Upper lobe of left lung (tissue), 6 donors: ENCODE data around the gene GFER. TPM values are rescaled to one million over a fixed set of nuclear protein-coding genes. Genes with fewer than 3 reads are reported as not detected.
A peak's percentile ranks its signal among the peaks of the same experiment; 100 is the strongest.
"Not testable (repeated sequence)": the region's sequence is repeated elsewhere in the genome, so short reads cannot be mapped to it uniquely, and the experiment has no call there.

ENCODE experiments used
- ATAC-seq, 2 donors: fragments of 200-7000 bp; cut with Tn5 transposase; one replicate each; pipeline ENCODE4 v1.9.1; 2022; ENCODE audit warnings: mild to moderate bottlenecking in 2 of 2, moderate library complexity in 2 of 2; ENCODE audit not compliant: low FRiP score in 2 of 2
- DNase-seq, 2 donors: peaks; one replicate each; pipeline ENCODE4 v3.0.0-alpha.2; 2019 to 2020
- H3K27ac ChIP-seq, 4 donors: fragments of 200-600 bp; sonication (generic); one replicate each; pipeline ENCODE4 v1.5.1; 2016 to 2019
- H3K27me3 ChIP-seq, 4 donors: fragments of 200-600 bp; sonication (generic); one replicate each; pipeline ENCODE4 v1.5.1; 2017 to 2019
- H3K36me3 ChIP-seq, 4 donors: fragments of 200-600 bp; sonication (generic); one replicate each; pipeline ENCODE4 v1.5.1; 2016 to 2019
- H3K4me1 ChIP-seq, 4 donors: fragments of 200-600 bp; sonication (generic); one replicate each; pipeline ENCODE4 v1.5.1; 2018 to 2019
- H3K4me3 ChIP-seq, 4 donors: fragments of 200-600 bp; sonication (generic); one replicate each; pipeline ENCODE4 v1.5.1; 2017 to 2019; ENCODE audit warnings: mild to moderate bottlenecking in 2 of 4, moderate library complexity in 1 of 4
- H3K9me3 ChIP-seq, 4 donors: fragments of 200-600 bp; sonication (generic); one replicate each; pipeline ENCODE4 v1.5.1; 2018 to 2019
- CTCF ChIP-seq, 6 experiments: fragments of 450-650 bp in 4 of 6; fragments of 200-600 bp in 2 of 6; sonication (generic) in 2 of 6; IDR thresholded peaks; one replicate each; pipeline ENCODE4 v1.5.1; 2016 to 2019; ENCODE audit warnings: antibody characterized with exemption in 6 of 6
- EP300 ChIP-seq, 4 donors: sonication (generic); formaldehyde crosslinking; IDR thresholded peaks; one replicate each; pipeline ENCODE4 v1.5.1; 2017; ENCODE audit warnings: antibody characterized with exemption in 4 of 4, control low read depth in 2 of 4
- POLR2A ChIP-seq, 4 donors: fragments of 450-650 bp; IDR thresholded peaks; one replicate each; pipeline ENCODE4 v1.5.1; 2016 to 2017; ENCODE audit warnings: antibody characterized with exemption in 4 of 4, mild to moderate bottlenecking in 2 of 4
- POLR2AphosphoS5 ChIP-seq, 2 donors: sonication (generic); formaldehyde crosslinking; IDR thresholded peaks; one replicate each; pipeline ENCODE4 v1.5.1; 2017; ENCODE audit warnings: antibody characterized with exemption in 2 of 2
- WGBS, 2 donors: methylation state at CpG; one replicate each; pipeline ENCODE4 v1.1.5; 2017 to 2018; 5-methylcytosine and 5-hydroxymethylcytosine counted together
- total RNA-seq, 6 donors: library from RNA; depleted of rRNA in 4 of 6; stranded (reverse); fragments of >200 nt in 4 of 6; gene quantifications; one replicate each; pipeline versions ENCODE4 v1.1.0 to v1.2.1, GENCODE V29; 2016 to 2021
- donor health status: DM: no; HTN: no; CAD: no; lungs with moderate emphysema.
- donor health status: DM: no; HTN: yes; CAD: no; lungs with severe emphysema.

Gene GFER
- total RNA-seq, 6 donors from 2014 or later, result 5.2 to 40.3 (median 24.7) TPM

GRCh38 chr16:2033057-2033908, 49.3 kb downstream of the GFER start:
- peak; percentile 44 to 90 for DNase-seq
- ATAC-seq, result peak; percentile 61 to 71
- H3K27me3 ChIP-seq, result no peaks in the 10 kb centered on the region
- TF ChIP-seq EP300 (IDR thresholded peaks at IDR 0.05), result peak in 2 of 4 donors; percentile 37 to 54
- peak; percentile 61 to 85 for TF ChIP-seq POLR2AphosphoS5 (IDR thresholded peaks at IDR 0.05)
- no peak for TF ChIP-seq CTCF (IDR thresholded peaks at IDR 0.05)
- TF ChIP-seq POLR2A (IDR thresholded peaks at IDR 0.05), result peak in 1 of 4 donors; percentile 39
- H3K4me3 ChIP-seq, result peak overlapping the region; percentile 39 to 83 (median 54)
- H3K27ac ChIP-seq, result peak overlapping the region; percentile 88 to 97 (median 95)
- H3K36me3 ChIP-seq, result peaks cover 0 to 52% (median 11%) of the 10 kb centered on the region in 4 donors
- no peaks in the 10 kb centered on the region for H3K9me3 ChIP-seq
- H3K4me1 ChIP-seq, result peaks cover 63 to 77% (median 72%) of the 10 kb centered on the region in 4 donors
- WGBS, 2 donors, result 14 to 22% methylated on average over 22 to 31 of the region's 37 CpGs

GRCh38 chr16:2033909-2034695, 50.1 kb downstream of the GFER start:
- Histone ChIP-seq H3K4me1 (peaks cover 69 to 77% (median 72%) of the 10 kb centered on the region in 4 donors), H3K27ac (peak overlapping the region; percentile 88 to 97 (median 95)), H3K4me3 (peak overlapping the region; percentile 39 to 83 (median 54)), H3K36me3 (peaks cover 0 to 60% (median 15%) of the 10 kb centered on the region in 4 donors)
- ATAC-seq, H3K27me3 ChIP-seq, H3K9me3 ChIP-seq: not testable (repeated sequence)
- 21 to 36% methylated on average over 7 to 11 of the region's 32 CpGs for WGBS, 2 donors
- DNase-seq, result peak in 1 of 2 donors; percentile 81

GRCh38 chr16:2034696-2035430, 50.9 kb downstream of the GFER start:
- 43 to 59% methylated on average over 7 to 10 of the region's 17 CpGs for WGBS, 2 donors
- TF ChIP-seq POLR2A (IDR thresholded peaks at IDR 0.05) (no peak), CTCF (IDR thresholded peaks at IDR 0.05) (no peak), EP300 (IDR thresholded peaks at IDR 0.05) (no peak), POLR2AphosphoS5 (IDR thresholded peaks at IDR 0.05) (no peak)
- peaks cover 0 to 56% (median 15%) of the 10 kb centered on the region in 4 donors for H3K36me3 ChIP-seq
- H3K4me3 ChIP-seq, result peak overlapping the region; percentile 31 to 83 (median 54)
- no peaks in the 10 kb centered on the region for H3K9me3 ChIP-seq
- DNase-seq, result no peak
- H3K27me3 ChIP-seq, result no peaks in the 10 kb centered on the region
- peaks cover 70 to 78% (median 74%) of the 10 kb centered on the region in 4 donors for H3K4me1 ChIP-seq
- ATAC-seq, result no peak
- H3K27ac ChIP-seq, result peak overlapping the region; percentile 86 to 97 (median 95)

- Histone ChIP-seq H3K9me3 (no peaks in the 10 kb centered on the region), H3K27me3 (no peaks in the 10 kb centered on the region), H3K36me3 (peaks cover 0 to 53% (median 15%) of the 10 kb centered on the region in 4 donors), H3K4me3 (peak overlapping the region; percentile 31 to 83 (median 54)), H3K4me1 (peaks cover 77 to 85% (median 79%) of the 10 kb centered on the region in 4 donors), H3K27ac (peak overlapping the region; percentile 86 to 97 (median 95))
- 31 to 40% methylated on average over 7 to 33 of the region's 34 CpGs for WGBS, 2 donors
- DNase-seq (peak; percentile 58 to 89), ATAC-seq (peak; percentile 38 to 66)
- TF ChIP-seq CTCF (IDR thresholded peaks at IDR 0.05) (no peak), POLR2AphosphoS5 (IDR thresholded peaks at IDR 0.05) (no peak), EP300 (IDR thresholded peaks at IDR 0.05) (peak in 1 of 4 donors; percentile 17), POLR2A (IDR thresholded peaks at IDR 0.05) (peak in 2 of 4 donors; percentile 10 to 54)
Observed at GRCh38 chr16:2035431-2036199, 51.6 kb downstream of the GFER start.
